Measurements from ENCODE around the gene TOE1. TPM values are rescaled to one million over a fixed set of nuclear protein-coding genes. Genes with fewer than 3 reads are reported as not detected.
"Not testable (repeated sequence)": the region's sequence is repeated elsewhere in the genome, so short reads cannot be mapped to it uniquely, and the experiment has no call there.

TOE1 gene
- total RNA-seq, 6 experiments from 2014 or later, result 9.5 to 11.7 (median 10.1) TPM

DNA sequence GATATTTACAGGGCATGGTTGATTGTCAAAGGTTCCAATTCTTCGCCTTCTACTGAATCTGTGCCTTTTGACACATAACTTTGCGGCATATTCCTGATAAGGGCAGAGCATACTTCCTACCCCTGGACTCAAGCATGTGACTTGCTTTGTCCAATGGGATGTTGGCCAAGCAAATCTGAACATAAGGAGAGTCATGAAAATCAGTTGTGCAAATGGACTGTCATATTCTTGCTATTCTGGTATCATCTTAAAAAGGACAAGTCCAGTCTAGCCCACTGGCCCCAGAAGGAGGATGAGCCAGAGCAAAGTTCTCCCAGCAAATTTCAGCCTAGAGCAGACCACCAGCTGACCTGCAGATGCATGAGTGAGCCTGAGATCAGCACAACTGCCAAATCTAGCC, 41.3 kb downstream of the TOE1 start:
- H3K27me3 Mint-ChIP-seq (ENCODE audit: insufficient read depth), result no peaks in the 10 kb centered on the region; the same call in 1 of the 2 replicates
- TF ChIP-seq, protein P1, sequence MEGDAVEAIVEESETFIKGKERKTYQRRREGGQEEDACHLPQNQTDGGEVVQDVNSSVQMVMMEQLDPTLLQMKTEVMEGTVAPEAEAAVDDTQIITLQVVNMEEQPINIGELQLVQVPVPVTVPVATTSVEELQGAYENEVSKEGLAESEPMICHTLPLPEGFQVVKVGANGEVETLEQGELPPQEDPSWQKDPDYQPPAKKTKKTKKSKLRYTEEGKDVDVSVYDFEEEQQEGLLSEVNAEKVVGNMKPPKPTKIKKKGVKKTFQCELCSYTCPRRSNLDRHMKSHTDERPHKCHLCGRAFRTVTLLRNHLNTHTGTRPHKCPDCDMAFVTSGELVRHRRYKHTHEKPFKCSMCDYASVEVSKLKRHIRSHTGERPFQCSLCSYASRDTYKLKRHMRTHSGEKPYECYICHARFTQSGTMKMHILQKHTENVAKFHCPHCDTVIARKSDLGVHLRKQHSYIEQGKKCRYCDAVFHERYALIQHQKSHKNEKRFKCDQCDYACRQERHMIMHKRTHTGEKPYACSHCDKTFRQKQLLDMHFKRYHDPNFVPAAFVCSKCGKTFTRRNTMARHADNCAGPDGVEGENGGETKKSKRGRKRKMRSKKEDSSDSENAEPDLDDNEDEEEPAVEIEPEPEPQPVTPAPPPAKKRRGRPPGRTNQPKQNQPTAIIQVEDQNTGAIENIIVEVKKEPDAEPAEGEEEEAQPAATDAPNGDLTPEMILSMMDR (IDR thresholded peaks at IDR 0.05), result no peak
- H3K4me3 Mint-ChIP-seq, result no peak overlapping the region
- H3K9me3 Mint-ChIP-seq, result no peaks in the 10 kb centered on the region
- H3K36me3 Mint-ChIP-seq (ENCODE audit: low read depth), result no peaks in the 10 kb centered on the region
- no peak overlapping the region for H3K27ac Mint-ChIP-seq
- no peak for DNase-seq
- peaks cover 10% of the 10 kb centered on the region; the same call in 1 of the 2 replicates for H3K4me1 Mint-ChIP-seq (ENCODE audit: low read depth)

DNA sequence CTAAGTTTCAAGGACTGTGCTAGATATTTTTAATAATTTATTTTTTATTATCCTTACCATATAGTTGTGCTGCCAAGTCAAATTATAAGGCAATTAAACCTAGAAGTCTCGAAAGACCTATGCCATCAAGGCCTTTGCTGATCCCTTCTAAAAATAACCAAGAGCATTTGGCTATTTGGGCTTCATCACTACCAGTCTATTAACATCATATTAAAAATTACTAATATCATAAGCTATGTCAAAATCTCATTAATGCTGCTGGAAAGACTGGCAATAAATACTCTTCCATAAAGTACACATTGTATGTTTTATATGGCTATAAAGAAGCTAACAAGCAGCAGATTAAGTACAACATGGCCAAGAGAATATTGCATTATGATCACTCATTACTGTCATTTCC, 43.2 kb downstream of the TOE1 start:
- Mint-ChIP-seq H3K36me3 (ENCODE audit: low read depth) (no peaks in the 10 kb centered on the region), H3K27ac (no peak overlapping the region), H3K4me3 (no peak overlapping the region), H3K9me3 (no peaks in the 10 kb centered on the region), H3K27me3 (ENCODE audit: insufficient read depth) (no peaks in the 10 kb centered on the region; the same call in 1 of the 2 replicates), H3K4me1 (ENCODE audit: low read depth) (peaks cover 10% of the 10 kb centered on the region; the same call in 1 of the 2 replicates)
- TF ChIP-seq, protein P1 (IDR thresholded peaks at IDR 0.05), result no peak
- DNase-seq, result no peak

DNA sequence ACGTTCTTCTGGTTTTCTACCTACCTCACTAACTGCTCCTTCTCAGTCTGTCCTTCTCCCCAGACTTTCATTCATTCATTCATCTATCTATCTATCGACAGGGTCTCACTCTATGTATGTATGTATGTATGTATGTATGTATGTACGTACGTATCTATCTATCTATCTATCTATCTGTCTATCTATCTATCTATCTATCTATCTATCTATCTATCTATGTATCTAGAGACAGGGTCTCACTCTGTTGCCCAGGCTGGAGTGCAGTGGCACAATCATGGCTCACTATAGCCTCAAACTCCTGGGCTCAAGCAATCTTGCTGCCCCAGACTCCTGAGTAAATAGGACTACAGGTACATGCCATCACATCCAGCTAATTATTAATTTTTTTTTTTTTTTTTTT, 44.2 kb downstream of the TOE1 start:
- H3K27ac Mint-ChIP-seq; H3K9me3 Mint-ChIP-seq; DNase-seq; H3K36me3 Mint-ChIP-seq (ENCODE audit: low read depth); H3K27me3 Mint-ChIP-seq (ENCODE audit: insufficient read depth); H3K4me3 Mint-ChIP-seq: not testable (repeated sequence)
- peaks cover 10% of the 10 kb centered on the region; the same call in 1 of the 2 replicates for H3K4me1 Mint-ChIP-seq (ENCODE audit: low read depth)

DNA sequence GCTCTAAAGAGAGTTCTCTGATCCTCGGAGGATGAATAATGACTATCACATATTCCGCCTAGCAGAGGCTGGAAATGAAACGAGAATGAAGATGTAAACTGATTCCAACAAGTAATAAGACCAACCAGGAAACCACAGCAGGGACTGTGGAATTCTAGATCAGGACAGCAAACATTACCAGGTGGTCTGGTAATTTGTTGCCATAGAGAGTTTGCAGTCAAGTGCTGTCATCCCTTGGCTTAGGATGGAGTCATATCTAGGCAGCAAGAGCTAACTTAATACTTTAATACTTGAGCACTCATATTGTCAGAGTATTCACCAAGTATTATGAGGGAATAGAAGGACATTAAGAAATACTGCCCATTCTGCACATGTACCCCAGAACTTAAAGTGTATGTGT, 45.3 kb downstream of the TOE1 start:
- peaks cover 10% of the 10 kb centered on the region; the same call in 1 of the 2 replicates for H3K4me1 Mint-ChIP-seq (ENCODE audit: low read depth)
- TF ChIP-seq, protein P1 (IDR thresholded peaks at IDR 0.05), result no peak
- peaks cover 4% of the 10 kb centered on the region for H3K27me3 Mint-ChIP-seq (ENCODE audit: insufficient read depth)
- no peak overlapping the region for H3K4me3 Mint-ChIP-seq
- H3K36me3 Mint-ChIP-seq (ENCODE audit: low read depth), result no peaks in the 10 kb centered on the region
- DNase-seq, result no peak
- H3K27ac Mint-ChIP-seq, result no peak overlapping the region
- H3K9me3 Mint-ChIP-seq, result no peaks in the 10 kb centered on the region

DNA sequence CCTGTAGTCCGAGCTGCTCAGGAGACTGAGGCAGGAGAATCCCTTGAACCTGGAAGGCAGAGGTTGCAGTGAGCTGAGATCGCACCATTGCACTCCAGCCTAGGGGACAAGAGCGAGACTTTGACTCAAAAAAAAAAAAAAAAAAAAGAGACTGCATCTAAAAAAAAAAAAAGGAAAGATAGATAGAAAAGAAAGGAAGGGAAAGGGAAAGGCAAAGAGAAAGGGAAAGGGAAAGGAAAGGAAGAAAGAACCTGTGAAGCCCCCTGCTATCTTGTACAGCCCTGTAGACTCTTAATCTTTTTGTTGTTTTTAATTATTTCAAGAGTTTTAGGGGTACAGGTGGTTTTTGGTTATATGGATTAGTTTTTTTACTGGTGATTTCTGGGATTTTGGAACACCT, 46.2 kb downstream of the TOE1 start:
- no peak for DNase-seq
- Mint-ChIP-seq H3K4me3 (no peak overlapping the region), H3K9me3 (no peaks in the 10 kb centered on the region), H3K36me3 (ENCODE audit: low read depth) (no peaks in the 10 kb centered on the region), H3K27ac (no peak overlapping the region), H3K4me1 (ENCODE audit: low read depth) (peaks cover 2% of the 10 kb centered on the region; the same call in 1 of the 2 replicates), H3K27me3 (ENCODE audit: insufficient read depth) (peaks cover 4% of the 10 kb centered on the region)
- TF ChIP-seq, protein P1 (IDR thresholded peaks at IDR 0.05), result no peak

Other genes starting within 250 kb of the TOE1 start
- under 1 TPM in 2 of 6 experiments, not detected in 4; 0.03 to 0.05 TPM for gene ZSWIM5, start 133.6 kb upstream of the TOE1 start, total RNA-seq (2021; fragmentation: NEBNext Ultra II Directional; extraction: Animal tissue kit (Norgen Biotek cat#: 25700))
- gene HPDL, start 13.3 kb upstream of the TOE1 start, total RNA-seq (2021; fragmentation: NEBNext Ultra II Directional; extraction: Animal tissue kit (Norgen Biotek cat#: 25700)), result under 1 TPM; 0.36 to 0.80 (median 0.58) TPM
- 10 to 100 TPM in 3 of 6 experiments, 1 to 10 TPM in 3; 8.7 to 12.9 (median 10.5) TPM for gene MUTYH, start 270 bp downstream of the TOE1 start, total RNA-seq (2021; fragmentation: NEBNext Ultra II Directional; extraction: Animal tissue kit (Norgen Biotek cat#: 25700))
- 1 to 10 TPM in 2 of 6 experiments, under 1 TPM in 4; 0.54 to 1.4 (median 0.82) TPM for gene TESK2, start 151.0 kb downstream of the TOE1 start, total RNA-seq (2021; fragmentation: NEBNext Ultra II Directional; extraction: Animal tissue kit (Norgen Biotek cat#: 25700))
- 1 to 10 TPM; 1.3 to 2.4 (median 1.7) TPM for gene CCDC163, start 159.9 kb downstream of the TOE1 start, total RNA-seq (2021; fragmentation: NEBNext Ultra II Directional; extraction: Animal tissue kit (Norgen Biotek cat#: 25700))
- gene MMACHC, start 160.1 kb downstream of the TOE1 start, total RNA-seq (2021; fragmentation: NEBNext Ultra II Directional; extraction: Animal tissue kit (Norgen Biotek cat#: 25700)), result 10 to 100 TPM; 11.1 to 12.9 (median 12.4) TPM
- gene PRDX1, start 181.7 kb downstream of the TOE1 start, total RNA-seq (2021; fragmentation: NEBNext Ultra II Directional; extraction: Animal tissue kit (Norgen Biotek cat#: 25700)), result 1,000 to 10,000 TPM in 3 of 6 experiments, 100 to 1,000 TPM in 3; 798 to 1,123 (median 999) TPM
- gene AKR1A1, start 210.7 kb downstream of the TOE1 start, total RNA-seq (2021; fragmentation: NEBNext Ultra II Directional; extraction: Animal tissue kit (Norgen Biotek cat#: 25700)), result 100 to 1,000 TPM; 105 to 125 (median 119) TPM
- gene NASP, start 243.9 kb downstream of the TOE1 start, total RNA-seq (2021; fragmentation: NEBNext Ultra II Directional; extraction: Animal tissue kit (Norgen Biotek cat#: 25700)), result 10 to 100 TPM; 41.6 to 77.7 (median 72.1) TPM